Right cardiac atrium (tissue), 5 donors: Measurements from ENCODE around the gene CHST7. TPM values are rescaled to one million over a fixed set of nuclear protein-coding genes. Genes with fewer than 3 reads are reported as not detected.
"Not testable (repeated sequence)": the region's sequence is repeated elsewhere in the genome, so short reads cannot be mapped to it uniquely, and the experiment has no call there.

Source experiments
- ATAC-seq, 2 donors: fragments of 200-7000 bp; cut with Tn5 transposase; one replicate each; pipeline versions ENCODE4 v1.8.0 to v1.9.1; 2020; ENCODE audit warnings: moderate library complexity in 2 of 2, mild to moderate bottlenecking in 1 of 2
- DNase-seq, 3 donors: peaks; one replicate each; pipeline ENCODE4 v3.0.0-alpha.2; 2020
- H3K27ac ChIP-seq: one replicate; pipeline ENCODE4 v1.5.1; 2013; ENCODE audit warnings: mild to moderate bottlenecking, low read length, control low read depth, moderate library complexity
- H3K27me3 ChIP-seq: one replicate; pipeline ENCODE4 v1.6.1; 2013; ENCODE audit not compliant: control insufficient read depth, insufficient read depth
- H3K4me1 ChIP-seq: one replicate; pipeline ENCODE4 v1.6.1; 2013; ENCODE audit warnings: low read length; ENCODE audit not compliant: control insufficient read depth, insufficient read depth
- H3K4me3 ChIP-seq: one replicate; pipeline ENCODE4 v1.5.1; 2013; ENCODE audit warnings: low read length, control low read depth
- H3K9me3 ChIP-seq: one replicate; pipeline ENCODE4 v1.6.1; 2013; ENCODE audit warnings: low read length; ENCODE audit not compliant: control insufficient read depth
- WGBS: extraction: QIAGEN DNeasy Blood & Tissue Kit; methylation state at CpG from one replicate; pipeline ENCODE4 v1.1.7; 2013; 5-methylcytosine and 5-hydroxymethylcytosine counted together
- intact Hi-C, 4 donors: fragments of 100-400 bp; cut with DNase I; formaldehyde crosslinking; loops; one replicate each; pipeline versions ENCODE4 v1.11.0 to v1.14.0; 2022 to 2023
- long read RNA-seq, 4 donors: library from polyadenylated mRNA; unstranded; transcript quantifications; one replicate each; pipeline ENCODE4 v2.0.0, GENCODE V29; 2020 to 2021
- polyA plus RNA-seq: library from polyadenylated mRNA; stranded (reverse); fragments of 200-250 nt; gene quantifications from one replicate; pipeline ENCODE4 v1.2.3, GENCODE V29; 2013
- total RNA-seq, 4 donors: library from RNA; stranded (reverse); fragmentation: NEBNext Ultra II Directional; extraction: Animal tissue kit (Norgen Biotek cat#: 25700); gene quantifications; one replicate each; pipeline ENCODE4 v1.2.1, GENCODE V29; 2021
- donor health status: healthy with polysubstance abuse.
- donor health status: DM: no; HTN: yes; CAD: no.
- donor health status: DM: no; HTN: no; CAD: no.
- donor health status: DM: no; HTN: yes; CAD: no; lungs with severe emphysema.
- donor health status: DM: yes; HTN: yes; CAD: no.

The CHST7 gene
- 10 to 100 TPM; 12.8 to 41.5 (median 16.2) TPM for total RNA-seq
- 10.6 TPM for polyA plus RNA-seq
- long read RNA-seq, donor 1, transcript CHST7-201 (2 exons, 2,289 nt) = major isoform, 106 of 109 reads
- long read RNA-seq, donor 1, partial matches to known transcripts = 0 of 109 reads
- long read RNA-seq, donor 1, other reads (novel, unspliced or antisense) = 3 of 109 reads
- long read RNA-seq, donor 2, transcript CHST7-201 (2 exons, 2,289 nt) = major isoform, 42 of 42 reads
- long read RNA-seq, donor 2, partial matches to known transcripts = 0 of 42 reads
- long read RNA-seq, donor 2, other reads (novel, unspliced or antisense) = 0 of 42 reads
- long read RNA-seq, donor 3, transcript CHST7-201 (2 exons, 2,289 nt) = major isoform, 45 of 46 reads
- long read RNA-seq, donor 3, partial matches to known transcripts = 0 of 46 reads
- long read RNA-seq, donor 3, other reads (novel, unspliced or antisense) = 1 of 46 reads
- long read RNA-seq, donor 4, transcript CHST7-201 (2 exons, 2,289 nt) = major isoform, 32 of 32 reads
- long read RNA-seq, donor 4, partial matches to known transcripts = 0 of 32 reads
- long read RNA-seq, donor 4, other reads (novel, unspliced or antisense) = 0 of 32 reads

DNA sequence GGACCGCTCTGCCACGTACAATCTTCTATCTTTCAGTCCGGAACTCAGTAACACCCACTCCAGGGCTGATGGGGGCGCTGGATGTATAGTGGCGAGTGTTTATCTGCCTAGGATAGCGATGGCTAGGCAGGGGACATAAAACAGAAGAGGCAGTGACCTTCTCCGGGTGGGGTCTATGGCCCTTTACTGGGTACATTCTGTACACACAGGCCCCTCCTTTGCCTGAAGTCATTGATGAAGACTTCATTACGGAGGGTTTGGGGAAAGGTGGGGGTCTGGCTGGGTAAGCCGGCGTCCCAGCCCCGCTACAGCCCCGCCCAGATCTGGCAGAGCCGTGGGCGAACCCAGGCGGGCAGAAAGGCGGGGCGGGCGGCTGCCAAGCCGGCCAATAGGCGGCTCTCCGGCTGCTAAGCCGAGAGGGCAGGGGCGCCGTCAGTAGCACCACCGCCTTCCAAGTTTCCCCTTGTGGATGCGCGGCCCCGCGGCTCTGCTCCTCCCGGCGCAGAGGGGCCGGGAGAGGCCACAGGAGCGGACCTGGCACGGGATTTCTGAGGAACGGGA lies at the start of gene CHST7:
TSS of gene CHST7 (plus strand) at position 435 of the 561 bp plus-strand sequence. CDS start 167 bp downstream, outside the sequence.
- H3K4me3 ChIP-seq = peak within 1 kb of the TSS; percentile 75
- DNase-seq = peak; percentile 80 to 92 (median 90)
- intact Hi-C loops = loop anchor here in 1 of 4 donors (2.0 kb wide), 1 partner anchor 69 kb away; no protein-coding TSS in a partner anchor
- under 1% methylated on average over 35 of the region's 35 CpGs for WGBS
- no peaks in the 10 kb centered on the region for H3K27me3 ChIP-seq
- peak; percentile 88 to 92 for ATAC-seq
- no peaks in the 10 kb centered on the region for H3K9me3 ChIP-seq
- peaks cover 6% of the 10 kb centered on the region for H3K4me1 ChIP-seq
- H3K27ac ChIP-seq = peak within 1 kb of the TSS; percentile 87

DNA sequence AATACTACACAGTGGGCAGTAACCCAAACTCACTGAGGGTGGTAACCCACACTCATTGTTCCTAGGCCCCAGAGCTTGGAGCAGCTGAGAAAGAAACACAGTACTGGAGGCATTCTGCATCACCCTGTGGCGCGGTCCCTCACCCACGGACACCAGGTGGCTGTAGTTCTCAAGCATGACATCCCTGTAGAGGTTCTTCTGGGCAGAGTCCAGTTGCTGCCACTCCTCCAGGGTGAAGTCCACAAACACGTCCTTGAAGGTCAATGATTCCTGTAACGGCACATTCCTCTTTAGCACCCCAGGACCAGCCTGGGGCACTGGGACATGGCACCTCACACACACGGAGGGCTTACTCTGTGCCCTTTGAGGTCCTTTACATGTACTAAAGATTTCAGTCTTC lies 44.9 kb upstream of the CHST7 start:
- 89% methylated on average over 6 of the region's 6 CpGs for WGBS
- intact Hi-C loops, H3K9me3 ChIP-seq, H3K27me3 ChIP-seq, H3K27ac ChIP-seq, DNase-seq, H3K4me3 ChIP-seq, H3K4me1 ChIP-seq, ATAC-seq: not testable (repeated sequence)

DNA sequence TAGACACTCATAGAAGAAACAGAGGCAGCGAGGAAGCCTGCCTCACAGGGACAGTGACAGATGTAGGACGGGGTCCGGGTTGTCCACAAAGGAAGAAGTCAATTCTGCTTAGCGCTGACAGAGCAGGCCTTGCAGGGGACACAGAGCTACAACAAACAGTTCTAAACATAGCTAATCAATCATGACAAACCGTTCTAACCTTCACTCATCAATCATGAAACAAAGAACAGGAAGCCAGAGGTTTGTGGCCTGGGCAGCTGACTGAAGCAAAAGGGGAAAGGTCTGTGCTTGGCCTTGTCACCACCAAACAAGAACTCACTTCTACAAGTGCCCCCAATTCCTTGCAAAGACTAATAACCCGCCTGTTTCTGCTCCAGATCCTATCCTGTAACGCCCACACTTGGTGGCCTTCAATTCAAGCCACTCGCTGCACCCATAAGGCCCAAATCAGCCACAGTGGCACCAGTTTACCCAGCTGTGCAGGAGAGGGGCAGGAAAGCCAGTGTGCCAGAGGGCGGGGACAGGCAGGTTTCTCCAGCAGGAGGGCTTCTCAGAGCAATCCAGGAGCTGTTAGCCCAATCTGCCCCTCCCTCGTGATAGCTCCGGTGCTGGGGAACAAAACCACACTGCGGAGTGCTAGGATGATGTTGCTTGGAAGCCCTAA lies 43.7 kb upstream of the CHST7 start:
- intact Hi-C loops, ATAC-seq, H3K27ac ChIP-seq, DNase-seq, H3K27me3 ChIP-seq, H3K9me3 ChIP-seq, H3K4me1 ChIP-seq, H3K4me3 ChIP-seq: not testable (repeated sequence)
- whole genome bisulfite sequencing = 87% methylated on average over 12 of the region's 12 CpGs

GRCh38 chrX:46530404-46530908 lies 43.1 kb upstream of the CHST7 start:
- 96% methylated on average over 1 of the region's 1 CpG for WGBS
- H3K9me3 ChIP-seq, intact Hi-C loops, H3K27ac ChIP-seq, H3K4me3 ChIP-seq, ATAC-seq, H3K27me3 ChIP-seq, DNase-seq, H3K4me1 ChIP-seq: not testable (repeated sequence)

- no peak for DNase-seq
Measured at GRCh38 chrX:46531442-46531841, 42.1 kb upstream of the CHST7 start.

DNA sequence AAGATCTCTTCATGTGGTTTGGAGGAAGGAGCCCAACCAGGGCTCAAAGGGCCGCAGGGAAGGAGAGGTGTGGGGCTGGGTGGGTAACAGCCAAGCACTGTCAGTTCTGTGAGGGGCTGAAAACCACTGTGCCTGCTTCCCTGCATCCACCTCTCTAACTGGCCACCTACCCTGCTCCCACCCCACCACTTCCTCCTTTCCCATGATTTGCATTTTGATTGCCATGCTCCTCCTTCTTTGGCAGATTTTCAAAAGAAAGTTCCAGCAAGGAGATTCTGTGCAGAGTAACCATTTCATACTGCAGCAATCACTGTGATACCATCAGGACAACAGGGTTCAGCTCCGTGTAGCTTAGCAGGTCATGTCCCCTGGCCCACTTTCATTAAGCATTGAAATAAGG lies 30.1 kb upstream of the CHST7 start:
- 79% methylated on average over 2 of the region's 2 CpGs for WGBS

More at GRCh38 chrX:46531442-46531841, 42.1 kb upstream of the CHST7 start:
- no peak for ATAC-seq
- WGBS = 68% methylated on average over 3 of the region's 3 CpGs
- H3K4me3 ChIP-seq = no peak overlapping the region
- H3K9me3 ChIP-seq = no peaks in the 10 kb centered on the region
- H3K27ac ChIP-seq = no peak overlapping the region
- H3K27me3 ChIP-seq = no peaks in the 10 kb centered on the region
- H3K4me1 ChIP-seq = no peaks in the 10 kb centered on the region
- intact Hi-C loops = no loop called here

GRCh38 chrX:46544527-46544926 lies 29.0 kb upstream of the CHST7 start:
- H3K4me1 ChIP-seq, H3K27ac ChIP-seq, H3K9me3 ChIP-seq, intact Hi-C loops, ATAC-seq, DNase-seq, H3K27me3 ChIP-seq: not testable (repeated sequence)
- H3K4me3 ChIP-seq = peak overlapping the region; percentile 93
- 37% methylated on average over 7 of the region's 7 CpGs for WGBS

More for the DNA sequence above, 30.1 kb upstream of the CHST7 start:
- H3K27me3 ChIP-seq = no peaks in the 10 kb centered on the region
- ATAC-seq = no peak
- H3K27ac ChIP-seq = no peak overlapping the region
- no peak overlapping the region for H3K4me3 ChIP-seq
- no peaks in the 10 kb centered on the region for H3K4me1 ChIP-seq
- no peak for DNase-seq
- intact Hi-C loops = no loop called here
- H3K9me3 ChIP-seq = no peaks in the 10 kb centered on the region

GRCh38 chrX:46545111-46546005 lies 28.2 kb upstream of the CHST7 start, which contains the start of gene ZNF674:
Gene ZNF674, minus strand, starts transcription at chrX:46545421. Its CDS starts 3,334 bp downstream, at chrX:46542087.
- H3K27me3 ChIP-seq = no peaks in the 10 kb centered on the region
- peak; percentile 94 to 97 (median 97) for DNase-seq
- no peaks in the 10 kb centered on the region for H3K9me3 ChIP-seq
- H3K4me1 ChIP-seq = no peaks in the 10 kb centered on the region
- peak; percentile 95 to 97 for ATAC-seq
- under 1% methylated on average over 57 of the region's 57 CpGs for WGBS
- intact Hi-C loops = no loop called here
- peak within 1 kb of the TSS; percentile 93 for H3K4me3 ChIP-seq
- peak within 1 kb of the TSS; percentile 46 for H3K27ac ChIP-seq

- Histone ChIP-seq H3K27me3 (no peaks in the 10 kb centered on the region), H3K4me3 (no peak overlapping the region), H3K27ac (no peak overlapping the region), H3K9me3 (no peaks in the 10 kb centered on the region), H3K4me1 (no peaks in the 10 kb centered on the region)
- WGBS = 83% methylated on average over 6 of the region's 6 CpGs
- ATAC-seq = no peak
- no peak for DNase-seq
- intact Hi-C loops = no loop called here
Measured at GRCh38 chrX:46547857-46548256, 25.7 kb upstream of the CHST7 start.

DNA sequence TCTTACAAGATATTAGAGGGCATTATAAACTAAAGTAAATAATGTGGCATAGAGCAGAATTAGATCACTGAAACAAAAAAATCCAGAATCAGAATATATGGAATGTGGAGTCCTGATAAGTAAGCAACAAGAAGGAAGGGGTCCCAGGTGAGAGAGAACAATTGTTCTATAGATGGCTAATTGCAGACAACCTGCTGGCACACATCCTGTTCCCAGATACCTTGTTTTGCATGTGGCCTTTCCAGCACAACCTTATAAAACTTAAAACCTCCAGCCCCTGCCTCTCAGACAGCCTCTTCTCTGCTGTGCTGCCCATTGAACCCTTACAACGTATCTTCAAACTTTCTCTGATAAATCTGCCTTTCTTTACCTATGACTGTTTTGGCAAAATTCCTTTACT lies 23.7 kb upstream of the CHST7 start:
- H3K9me3 ChIP-seq = no peaks in the 10 kb centered on the region
- intact Hi-C loops = loop anchor here in 1 of 4 donors (10.0 kb wide), 1 partner anchor 135 kb away; no protein-coding TSS in a partner anchor
- H3K27me3 ChIP-seq = no peaks in the 10 kb centered on the region
- WGBS = 85% methylated on average over 1 of the region's 1 CpG
- DNase-seq (no peak), ATAC-seq (no peak)
- no peak overlapping the region for H3K27ac ChIP-seq
- H3K4me3 ChIP-seq = no peak overlapping the region
- H3K4me1 ChIP-seq = no peaks in the 10 kb centered on the region
